ENCODE measurements around the gene HSBP1L1. TPM values are rescaled to one million over a fixed set of nuclear protein-coding genes. Genes with fewer than 3 reads are reported as not detected.

HSBP1L1 gene
- total RNA-seq, 4 donors from 2014 or later, result 25.0 to 45.7 (median 41.5) TPM

GRCh38 chr18:79987566-79987965 is 23.1 kb downstream of the HSBP1L1 start:
- TF ChIP-seq EP300 (IDR thresholded peaks at IDR 0.05), result no peak
- TF ChIP-seq POLR2A (IDR thresholded peaks at IDR 0.05), result no peak
- no peak for TF ChIP-seq POLR2AphosphoS5 (IDR thresholded peaks at IDR 0.05)
- TF ChIP-seq CTCF (IDR thresholded peaks at IDR 0.05), result no peak
- H3K27me3 ChIP-seq, result no peaks in the 10 kb centered on the region
- peak overlapping the region; percentile 98 for H3K4me3 ChIP-seq
- no peaks in the 10 kb centered on the region for H3K9me3 ChIP-seq
- no peak for DNase-seq (ENCODE audit: low spot score in 2 of 2)
- H3K36me3 ChIP-seq, result no peaks in the 10 kb centered on the region
- peaks cover 34% of the 10 kb centered on the region for H3K4me1 ChIP-seq
- 2% methylated on average over 6 of the region's 6 CpGs for WGBS
- H3K27ac ChIP-seq, result peak overlapping the region; percentile 94

GRCh38 chr18:79988071-79988450 is 23.6 kb downstream of the HSBP1L1 start:
- Histone ChIP-seq H3K9me3 (no peaks in the 10 kb centered on the region), H3K4me1 (peaks cover 30% of the 10 kb centered on the region), H3K4me3 (peak overlapping the region; percentile 98), H3K27ac (peak overlapping the region; percentile 94), H3K27me3 (no peaks in the 10 kb centered on the region), H3K36me3 (no peaks in the 10 kb centered on the region)
- DNase-seq (ENCODE audit: low spot score in 2 of 2), result peak; percentile 77 to 84
- 0% methylated on average over 19 of the region's 48 CpGs for WGBS
- TF ChIP-seq POLR2A (IDR thresholded peaks at IDR 0.05) (no peak), EP300 (IDR thresholded peaks at IDR 0.05) (no peak), CTCF (IDR thresholded peaks at IDR 0.05) (no peak), POLR2AphosphoS5 (IDR thresholded peaks at IDR 0.05) (peak in 1 of 3 donors; percentile 20)

- H3K27ac ChIP-seq, result peak within 1 kb of the TSS; percentile 94
- TF ChIP-seq POLR2AphosphoS5 (IDR thresholded peaks at IDR 0.05) (peak in 2 of 3 donors; percentile 71 to 81), EP300 (IDR thresholded peaks at IDR 0.05) (no peak), POLR2A (IDR thresholded peaks at IDR 0.05) (peak; percentile 57 to 84), CTCF (IDR thresholded peaks at IDR 0.05) (no peak)
- H3K9me3 ChIP-seq, result no peaks in the 10 kb centered on the region
- 2% methylated on average over 16 of the region's 71 CpGs for WGBS
- peak within 1 kb of the TSS; percentile 98 for H3K4me3 ChIP-seq
- peaks cover 25% of the 10 kb centered on the region for H3K4me1 ChIP-seq
- no peaks in the 10 kb centered on the region for H3K36me3 ChIP-seq
- H3K27me3 ChIP-seq, result no peaks in the 10 kb centered on the region
- DNase-seq (ENCODE audit: low spot score in 2 of 2), result peak; percentile 87 to 90
These were observed 24.2 kb downstream of the HSBP1L1 start, which contains the start of gene TXNL4A for GRCh38 chr18:79988451-79989194. Gene TXNL4A (minus strand): TSS chr18:79988563. CDS start chr18:79988392, 171 bp downstream.

GRCh38 chr18:79989195-79989497 is 24.7 kb downstream of the HSBP1L1 start:
- peak overlapping the region; percentile 98 for H3K4me3 ChIP-seq
- H3K27ac ChIP-seq, result peak overlapping the region; percentile 94

More at GRCh38 chr18:79989195-79989497, 24.7 kb downstream of the HSBP1L1 start:
- Histone ChIP-seq H3K9me3 (no peaks in the 10 kb centered on the region), H3K36me3 (no peaks in the 10 kb centered on the region), H3K27me3 (no peaks in the 10 kb centered on the region), H3K4me1 (peaks cover 25% of the 10 kb centered on the region)
- no peak for DNase-seq (ENCODE audit: low spot score in 2 of 2)
- 44% methylated on average over 14 of the region's 14 CpGs for WGBS
- TF ChIP-seq EP300 (IDR thresholded peaks at IDR 0.05) (no peak), CTCF (IDR thresholded peaks at IDR 0.05) (no peak), POLR2A (IDR thresholded peaks at IDR 0.05) (no peak), POLR2AphosphoS5 (IDR thresholded peaks at IDR 0.05) (no peak)
